VCaP (cell line): Measurements from ENCODE around the gene CDK17.

Experiments
- H3K27ac ChIP-seq: fragments of 450-650 bp; 2 replicates; pipeline ENCODE4 v1.5.1; 2017
- TF ChIP-seq, protein P1 (sequence below): fragments of 450-650 bp; conservative IDR thresholded peaks from 2 replicates; pipeline ENCODE4 v1.5.1; 2017; ENCODE audit warnings: mild to moderate bottlenecking, moderate library complexity

The CDK17 gene

DNA sequence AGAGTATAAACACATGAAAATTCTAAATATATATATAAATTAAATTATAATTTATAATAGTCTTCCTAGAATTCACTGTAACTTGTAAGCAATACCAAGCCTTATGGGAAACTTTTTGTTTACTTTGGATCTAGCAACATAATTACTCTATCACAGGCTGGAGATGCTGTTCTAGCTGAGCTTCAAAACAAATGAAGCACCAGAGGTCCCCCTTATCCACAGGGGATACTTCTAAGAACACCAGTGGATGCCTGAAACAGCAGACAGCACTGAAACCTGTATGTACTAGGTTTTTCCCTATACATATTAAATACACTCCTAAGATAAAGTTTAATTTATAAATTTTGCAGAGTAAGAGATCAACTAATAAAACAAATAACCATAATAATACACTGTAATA lies 96.6 kb downstream of the CDK17 start:
- TF ChIP-seq, protein P1, sequence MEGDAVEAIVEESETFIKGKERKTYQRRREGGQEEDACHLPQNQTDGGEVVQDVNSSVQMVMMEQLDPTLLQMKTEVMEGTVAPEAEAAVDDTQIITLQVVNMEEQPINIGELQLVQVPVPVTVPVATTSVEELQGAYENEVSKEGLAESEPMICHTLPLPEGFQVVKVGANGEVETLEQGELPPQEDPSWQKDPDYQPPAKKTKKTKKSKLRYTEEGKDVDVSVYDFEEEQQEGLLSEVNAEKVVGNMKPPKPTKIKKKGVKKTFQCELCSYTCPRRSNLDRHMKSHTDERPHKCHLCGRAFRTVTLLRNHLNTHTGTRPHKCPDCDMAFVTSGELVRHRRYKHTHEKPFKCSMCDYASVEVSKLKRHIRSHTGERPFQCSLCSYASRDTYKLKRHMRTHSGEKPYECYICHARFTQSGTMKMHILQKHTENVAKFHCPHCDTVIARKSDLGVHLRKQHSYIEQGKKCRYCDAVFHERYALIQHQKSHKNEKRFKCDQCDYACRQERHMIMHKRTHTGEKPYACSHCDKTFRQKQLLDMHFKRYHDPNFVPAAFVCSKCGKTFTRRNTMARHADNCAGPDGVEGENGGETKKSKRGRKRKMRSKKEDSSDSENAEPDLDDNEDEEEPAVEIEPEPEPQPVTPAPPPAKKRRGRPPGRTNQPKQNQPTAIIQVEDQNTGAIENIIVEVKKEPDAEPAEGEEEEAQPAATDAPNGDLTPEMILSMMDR, result no peak
- H3K27ac ChIP-seq, result no peak overlapping the region

DNA sequence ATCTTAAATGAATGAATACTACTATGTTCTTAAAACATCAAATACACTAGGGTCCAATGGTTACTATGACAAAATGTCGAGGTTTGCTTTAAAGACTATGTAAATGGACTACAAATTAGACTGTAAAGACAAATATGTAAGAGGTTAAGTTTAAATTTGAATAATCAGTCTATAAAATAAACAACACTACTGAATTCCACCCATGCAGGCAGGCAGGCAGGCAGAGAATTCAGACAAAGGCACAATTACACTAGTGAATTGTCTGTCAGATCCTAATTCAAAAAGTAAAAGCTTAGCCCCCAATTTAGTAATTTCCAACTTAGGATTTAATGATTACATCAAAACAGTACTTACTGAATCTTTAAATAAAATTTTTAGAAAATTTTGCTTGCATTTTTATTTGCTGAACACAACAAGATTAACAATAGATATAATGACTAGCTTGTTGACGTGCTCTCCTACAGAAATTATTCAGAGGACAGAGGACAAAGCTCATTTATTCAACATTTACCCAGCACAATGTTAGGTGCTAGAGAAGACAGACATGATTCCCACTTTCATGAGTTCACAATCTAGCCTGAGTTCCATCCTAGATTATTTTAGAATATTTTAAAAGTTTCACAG lies 97.4 kb downstream of the CDK17 start:
- TF ChIP-seq, protein P1, result no peak

DNA sequence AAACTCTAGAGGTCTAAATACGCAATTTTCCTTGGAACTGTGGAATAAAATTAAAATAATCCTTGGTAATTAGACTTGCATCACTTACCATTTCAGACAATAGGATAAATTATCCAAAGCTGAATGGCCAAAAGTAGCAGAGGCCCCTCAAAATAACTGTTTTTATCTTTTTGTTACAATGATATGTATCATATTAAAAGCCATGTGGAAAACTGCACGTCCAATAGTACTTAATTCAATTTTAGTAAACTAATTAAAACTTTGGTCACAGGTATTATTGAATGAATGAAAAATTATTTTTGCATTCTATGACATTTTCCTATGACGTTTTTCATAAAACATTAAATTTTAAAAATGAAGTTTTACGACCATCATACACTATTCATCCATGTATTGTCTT lies 98.5 kb downstream of the CDK17 start:
- H3K27ac ChIP-seq, result no peak overlapping the region
- TF ChIP-seq, protein P1, result no peak

More for the DNA sequence above, 97.4 kb downstream of the CDK17 start:
- no peak overlapping the region for H3K27ac ChIP-seq

DNA sequence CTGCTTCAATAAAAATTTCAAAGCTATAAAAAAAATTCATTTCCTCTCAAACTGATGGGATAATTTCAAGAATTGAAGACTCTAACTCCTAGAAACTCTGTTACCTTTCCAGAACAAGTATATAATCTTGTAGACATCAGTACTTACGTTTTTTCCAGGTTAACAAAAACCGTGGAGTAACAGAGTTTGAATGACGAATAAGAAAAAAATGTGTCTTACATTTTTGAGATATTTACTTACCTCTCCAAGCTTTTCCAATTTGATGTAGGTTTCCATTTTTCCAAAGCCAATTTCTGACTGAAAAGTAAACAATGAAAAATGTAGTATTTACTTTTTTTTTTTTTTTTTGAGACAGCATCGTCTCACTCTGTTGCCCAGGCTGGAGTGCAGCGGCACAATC lies 100.2 kb downstream of the CDK17 start:
- TF ChIP-seq, protein P1, result no peak
- H3K27ac ChIP-seq, result no peak overlapping the region

DNA sequence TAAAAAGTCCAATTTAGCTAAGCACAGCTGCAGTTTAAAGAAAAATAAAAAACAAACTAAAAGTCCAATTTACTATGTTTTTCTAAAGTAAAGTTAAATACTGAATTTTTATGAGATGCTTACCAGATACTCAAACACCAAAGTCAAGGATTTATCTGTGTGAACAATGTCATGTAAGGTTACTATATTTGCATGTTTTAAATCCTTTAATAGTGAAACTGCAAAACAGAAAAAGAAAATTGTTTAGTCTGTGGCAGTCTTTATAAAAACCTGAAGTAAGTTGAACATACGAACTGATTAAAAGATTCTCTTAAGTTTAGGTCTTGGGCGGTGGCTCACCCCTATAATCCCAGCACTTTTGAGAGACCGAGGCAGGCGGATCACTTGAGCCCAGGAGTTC lies 102.7 kb downstream of the CDK17 start:
- TF ChIP-seq, protein P1, result no peak
- H3K27ac ChIP-seq, result no peak overlapping the region

DNA sequence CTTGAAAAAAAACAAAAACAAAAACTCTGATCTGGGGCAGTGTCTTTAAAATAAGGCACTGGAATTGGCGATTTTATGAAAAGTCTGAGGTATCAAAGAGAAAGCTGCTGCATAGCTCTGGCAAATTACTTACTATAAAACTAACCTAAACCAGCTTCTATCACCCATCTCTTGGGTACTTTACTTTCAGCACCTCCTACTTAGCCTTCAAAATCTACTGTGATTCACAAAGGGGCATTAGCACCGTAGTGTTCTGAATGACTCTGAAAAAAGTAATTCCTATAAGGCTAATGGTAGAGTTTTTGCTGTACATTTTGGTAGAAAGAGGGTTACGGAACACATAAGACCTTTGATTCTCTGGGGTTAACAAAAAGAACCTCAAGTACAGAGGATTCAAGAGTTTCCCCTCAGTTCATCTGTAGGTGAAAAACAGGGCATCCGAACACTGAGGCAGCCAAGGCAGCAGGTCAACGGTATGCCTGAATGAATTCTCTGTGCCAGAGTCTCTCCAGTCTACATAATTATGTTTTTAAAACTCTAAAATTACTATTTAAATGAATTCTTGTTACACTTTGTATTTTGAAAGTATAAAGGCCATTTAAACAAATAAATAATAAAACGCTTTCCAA lies 104.6 kb downstream of the CDK17 start:
- H3K27ac ChIP-seq, result no peak overlapping the region
- TF ChIP-seq, protein P1, result no peak

DNA sequence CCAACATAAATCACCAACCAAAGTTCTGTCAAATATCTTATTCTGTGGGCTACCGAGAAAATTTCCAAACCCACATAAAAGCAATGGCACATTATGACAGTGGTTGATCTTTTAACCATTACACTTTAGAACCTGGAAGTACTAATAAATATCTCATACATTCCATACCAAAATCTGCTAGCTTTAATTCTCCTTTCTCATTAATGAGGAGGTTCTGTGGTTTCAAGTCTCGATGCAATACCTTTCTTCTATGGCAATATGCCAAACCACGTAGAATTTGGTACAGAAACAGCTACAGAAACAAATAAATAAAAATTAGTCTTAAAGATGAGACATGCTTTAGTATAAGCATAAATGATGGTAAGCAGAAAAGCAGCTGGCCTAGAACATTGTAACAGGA lies 105.4 kb downstream of the CDK17 start:
- TF ChIP-seq, protein P1, result no peak
- no peak overlapping the region for H3K27ac ChIP-seq
